DND-41 (cell line): ENCODE measurements around the gene SEMA4C.

Source experiments
- CTCF ChIP-seq: IDR thresholded peaks from 2 replicates; pipeline ENCODE4 v1.5.1; 2012; ENCODE audit warnings: borderline replicate concordance, low read length, moderate library complexity, mild to moderate bottlenecking; ENCODE audit not compliant: poor library complexity, severe bottlenecking; ENCODE audit errors: extremely low read depth
- EZH2 ChIP-seq: IDR thresholded peaks from 3 replicates; pipeline ENCODE4 v1.6.1; 2012; ENCODE audit warnings: borderline replicate concordance, low read depth, mild to moderate bottlenecking, moderate library complexity, low read length, inconsistent platforms; ENCODE audit not compliant: severe bottlenecking

DNA sequence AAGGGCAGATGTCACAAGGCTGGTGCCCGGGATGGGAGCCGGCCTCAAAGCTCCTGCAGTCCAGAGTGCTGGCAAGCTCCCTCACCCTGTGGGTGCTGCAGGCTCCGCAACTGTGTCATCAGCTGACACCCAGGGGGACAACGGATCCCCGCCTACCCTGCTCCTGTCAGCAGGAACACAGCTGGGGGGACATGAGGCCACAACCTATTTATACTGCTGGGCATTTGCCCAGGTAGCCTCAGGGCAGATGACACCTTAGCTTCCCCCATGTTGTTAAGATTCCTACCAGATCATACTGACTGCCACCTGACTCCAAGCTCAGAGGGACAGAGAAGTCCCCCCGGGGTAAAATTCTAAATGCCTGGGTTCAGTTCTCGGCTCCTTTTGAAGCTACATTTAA, 27.3 kb downstream of the SEMA4C start:
- no peak for TF ChIP-seq CTCF
- no peak for TF ChIP-seq EZH2
